HG03520 (cell line): ENCODE data around the gene ANKRD16.
A peak's percentile ranks its signal among the peaks of the same experiment; 100 is the strongest.

ENCODE experiments used
- ATAC-seq: cut with Tn5 transposase; IDR thresholded peaks from one replicate; pipeline ENCODE4 v1.9.1; 2021; ENCODE audit warnings: mild to moderate bottlenecking, moderate library complexity; ENCODE audit not compliant: unreplicated experiment

The ANKRD16 gene

DNA sequence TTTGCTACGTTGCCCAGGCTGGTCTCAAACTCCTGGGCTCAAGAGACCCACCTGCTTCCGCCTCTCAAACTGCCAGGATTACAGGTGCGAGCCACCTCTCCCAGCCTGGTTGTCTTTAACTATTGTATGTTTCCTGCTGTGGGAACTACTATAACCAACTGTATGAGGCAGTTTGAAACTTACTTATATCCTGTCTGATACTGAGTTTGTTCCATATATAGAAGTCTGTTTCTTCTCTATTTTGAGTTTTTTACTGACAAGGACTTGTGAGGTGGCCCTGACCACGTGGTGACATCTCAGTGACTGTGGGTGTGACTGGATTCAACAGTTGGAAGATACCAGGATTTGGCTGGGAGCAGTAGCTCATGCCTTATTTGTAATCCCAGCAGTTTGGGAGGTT is 14.5 kb upstream of the ANKRD16 start:
- ATAC-seq, result peak; percentile 97

GRCh38 chr10:5903563-5903962 is 13.9 kb upstream of the ANKRD16 start:
- no peak for ATAC-seq

GRCh38 chr10:5902511-5903274 is 13.0 kb upstream of the ANKRD16 start:
- no peak for ATAC-seq

GRCh38 chr10:5900247-5900646 is 10.6 kb upstream of the ANKRD16 start:
- ATAC-seq, result no peak

- ATAC-seq, result no peak
Observed at GRCh38 chr10:5898163-5898562, 8.5 kb upstream of the ANKRD16 start.

- no peak for ATAC-seq
Observed at GRCh38 chr10:5897504-5897903, 7.8 kb upstream of the ANKRD16 start.

DNA sequence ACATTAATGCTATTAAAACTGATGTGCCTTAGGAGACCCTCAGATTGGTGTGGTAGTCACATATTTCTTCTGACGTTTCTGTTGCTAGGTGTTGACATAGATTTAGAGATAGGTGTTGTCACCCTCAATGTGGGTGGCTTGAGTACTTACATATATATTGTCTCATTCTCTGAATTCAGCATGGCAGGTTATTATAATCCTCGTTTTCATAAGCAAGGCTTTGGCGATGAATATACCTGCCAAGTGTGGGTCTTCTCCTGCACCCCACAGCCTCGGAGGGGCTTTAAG is 7.3 kb upstream of the ANKRD16 start:
- ATAC-seq, result no peak

DNA sequence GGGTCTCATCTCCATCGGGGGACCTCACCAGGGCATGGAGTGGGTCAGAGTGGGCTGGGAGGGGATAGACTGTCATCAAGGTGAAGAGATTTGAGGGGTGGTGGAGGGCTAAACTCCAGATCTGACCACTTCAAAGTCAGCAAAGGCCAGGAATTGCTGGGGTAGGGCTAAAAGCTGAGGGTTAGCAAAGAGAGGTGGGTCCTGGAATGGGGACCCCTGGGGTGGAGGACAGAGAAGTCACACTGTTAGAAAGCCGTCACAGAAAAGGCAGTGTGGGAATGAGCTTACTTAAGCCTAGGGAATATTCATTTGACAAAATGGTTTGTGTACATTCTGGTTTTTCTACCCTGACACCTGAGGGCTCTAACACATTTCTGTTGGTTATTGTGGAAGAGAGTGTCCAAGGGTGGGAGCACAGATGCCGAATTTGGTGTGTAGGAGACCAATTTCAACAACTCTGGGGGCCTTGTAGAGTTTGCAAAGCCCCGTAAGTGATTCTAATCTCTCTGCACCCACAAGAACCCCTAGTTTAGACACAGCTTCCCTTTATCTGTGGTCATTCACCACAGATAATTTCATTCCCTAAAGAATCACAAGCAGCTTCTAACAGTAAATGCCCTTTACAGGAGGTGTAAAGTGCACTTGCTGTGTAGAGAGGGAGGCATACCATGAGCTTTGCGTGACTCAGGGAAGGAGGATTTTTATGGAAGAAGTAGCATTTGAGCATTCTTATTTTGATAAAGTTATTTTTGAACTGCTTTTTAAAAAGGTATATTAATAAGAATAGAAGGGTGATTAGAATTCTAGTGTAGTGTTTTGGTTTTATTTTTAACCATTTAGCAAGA is 6.7 kb upstream of the ANKRD16 start:
- ATAC-seq, result no peak

DNA sequence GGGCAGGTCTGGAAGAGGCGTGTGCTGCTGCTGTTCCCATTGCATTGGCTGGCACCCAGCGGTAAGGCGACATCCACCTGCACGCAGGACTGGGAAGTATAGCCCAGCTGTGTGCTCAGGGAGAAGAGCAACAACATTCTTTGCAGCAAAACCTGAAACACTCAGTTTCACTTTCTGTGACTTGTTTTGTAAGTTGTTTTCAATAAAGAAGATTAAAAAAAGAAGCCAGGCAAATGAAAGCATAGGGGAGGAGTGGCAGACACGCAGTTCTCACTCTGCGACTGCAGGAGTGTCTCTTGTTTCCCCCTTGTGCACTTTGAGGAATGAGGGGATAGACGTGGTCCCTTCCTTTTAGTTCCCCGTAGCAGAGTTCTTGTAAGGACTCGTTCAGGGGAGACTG is 6.1 kb upstream of the ANKRD16 start:
- ATAC-seq, result no peak

GRCh38 chr10:5895365-5895764 is 5.7 kb upstream of the ANKRD16 start:
- ATAC-seq, result no peak

DNA sequence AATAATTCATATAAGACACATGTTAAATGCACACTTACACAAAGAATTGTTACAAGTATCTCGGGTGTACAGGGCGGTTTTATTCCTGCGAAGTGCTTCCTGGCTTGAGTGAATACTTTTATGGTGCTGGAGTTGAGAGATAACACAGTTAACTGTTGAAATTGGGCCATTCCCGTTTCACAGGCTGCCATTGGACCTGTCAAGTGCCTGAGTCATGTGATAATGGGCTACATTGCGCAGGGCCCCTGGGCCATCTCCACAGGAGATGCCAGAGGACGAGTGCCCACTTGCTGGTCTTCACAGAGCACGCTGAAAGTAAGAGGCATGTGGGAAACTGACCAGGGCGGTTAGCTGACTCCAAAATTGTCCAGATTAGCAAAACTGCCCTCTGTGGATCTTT is 5.2 kb upstream of the ANKRD16 start:
- ATAC-seq, result no peak

DNA sequence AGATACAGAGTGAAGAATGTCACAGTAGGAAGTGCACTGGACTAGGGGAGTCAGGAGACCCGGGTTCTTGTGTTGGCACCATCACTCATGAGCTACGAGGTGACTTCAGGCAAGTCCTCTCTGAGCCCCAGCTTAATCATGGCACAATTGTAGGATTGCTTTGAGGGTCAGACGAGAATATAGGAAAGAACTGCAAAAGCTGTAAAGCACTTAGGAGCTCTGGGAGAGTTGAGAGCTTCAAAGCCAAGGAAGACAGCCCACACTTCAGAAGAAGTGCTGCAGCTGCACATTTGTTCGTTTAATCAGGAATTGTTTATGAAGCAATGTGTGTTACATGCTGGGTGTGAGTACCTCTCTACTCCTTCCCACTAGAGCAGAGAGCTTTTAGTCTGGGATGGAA is 4.7 kb upstream of the ANKRD16 start:
- no peak for ATAC-seq

DNA sequence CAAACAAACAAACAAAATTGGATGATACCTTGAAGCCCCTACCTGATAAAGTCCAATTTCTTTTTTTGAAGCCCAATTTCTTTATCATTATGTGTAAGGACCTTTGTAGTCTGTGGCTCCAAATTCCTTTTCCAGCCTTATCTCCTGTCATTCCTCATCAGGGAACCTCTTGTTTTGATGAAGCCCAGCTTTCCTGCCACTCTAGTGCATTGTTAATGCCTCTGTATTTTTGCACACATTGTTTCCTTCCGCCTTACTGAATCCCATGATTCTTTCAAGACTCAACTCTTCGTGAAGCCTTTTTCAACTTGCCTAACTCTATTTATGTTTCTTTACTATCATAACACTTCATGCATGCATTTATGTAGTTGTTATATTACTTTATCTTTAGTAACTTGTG is 3.6 kb upstream of the ANKRD16 start:
- ATAC-seq, result no peak

DNA sequence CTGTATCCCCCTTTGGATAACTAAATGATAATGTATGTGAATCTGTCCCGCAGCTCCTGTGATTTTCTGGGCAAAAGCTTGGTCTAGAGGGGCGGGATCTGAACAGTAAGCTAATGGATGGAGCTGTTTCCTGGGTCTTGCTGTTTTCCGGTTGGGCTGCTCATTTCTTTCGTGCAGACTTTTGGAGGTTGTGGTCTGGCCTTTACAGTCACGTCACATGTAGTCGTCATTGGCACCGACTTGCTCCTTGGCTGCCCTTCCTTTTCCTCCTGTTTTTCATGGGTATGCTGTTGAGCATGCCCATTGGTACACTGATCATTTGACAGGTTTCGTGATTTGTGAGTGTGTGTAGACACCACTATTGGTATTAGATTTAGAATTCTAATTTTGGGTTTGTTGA is 2.3 kb upstream of the ANKRD16 start:
- ATAC-seq, result no peak

DNA sequence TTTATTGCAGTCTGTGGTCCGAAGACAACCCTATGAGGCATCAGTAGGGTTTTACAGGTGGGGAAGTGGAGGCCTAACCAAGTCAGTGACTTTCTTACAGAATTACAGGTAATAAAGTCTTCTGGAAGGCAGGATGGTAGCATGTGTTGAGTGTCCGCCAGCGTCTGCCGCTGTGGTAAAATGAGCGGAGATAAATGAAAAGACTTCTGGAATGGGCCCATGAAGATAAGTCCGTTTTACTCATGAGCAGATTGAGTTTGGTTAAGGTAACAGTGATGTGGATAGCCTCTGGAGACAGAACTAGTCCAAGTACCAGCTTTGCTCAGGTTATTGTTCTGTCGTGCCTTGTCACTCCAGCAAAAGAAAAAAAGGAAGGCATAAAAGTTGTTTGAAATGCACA is 1.3 kb upstream of the ANKRD16 start:
- no peak for ATAC-seq

- no peak for ATAC-seq
Observed at GRCh38 chr10:5890452-5890915, 791 bp upstream of the ANKRD16 start.

- peak; percentile 19 for ATAC-seq
Observed at GRCh38 chr10:5888843-5889623, 660 bp downstream of the ANKRD16 start.

GRCh38 chr10:5888351-5888750 is 1.3 kb downstream of the ANKRD16 start:
- no peak for ATAC-seq

DNA sequence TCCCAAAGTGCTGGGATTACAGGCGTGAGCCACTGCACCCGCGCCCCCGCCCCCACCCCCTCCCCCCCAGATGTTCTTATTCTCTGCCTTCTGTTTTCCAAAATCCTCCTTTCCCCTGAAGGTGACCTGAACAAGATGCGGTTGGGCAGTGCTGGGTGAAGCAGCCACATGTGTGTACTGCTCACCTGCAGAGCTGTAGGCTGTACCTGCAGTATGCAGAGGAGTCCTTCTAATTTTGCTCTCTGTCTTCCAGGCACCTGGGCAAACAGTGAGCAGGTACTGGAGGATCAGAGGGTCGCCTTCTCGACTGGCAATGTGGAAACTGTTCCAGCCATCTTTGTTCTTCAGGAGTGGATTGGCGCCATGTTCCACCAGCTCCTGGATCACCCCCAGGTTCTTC is 2.1 kb downstream of the ANKRD16 start:
- ATAC-seq, result no peak

DNA sequence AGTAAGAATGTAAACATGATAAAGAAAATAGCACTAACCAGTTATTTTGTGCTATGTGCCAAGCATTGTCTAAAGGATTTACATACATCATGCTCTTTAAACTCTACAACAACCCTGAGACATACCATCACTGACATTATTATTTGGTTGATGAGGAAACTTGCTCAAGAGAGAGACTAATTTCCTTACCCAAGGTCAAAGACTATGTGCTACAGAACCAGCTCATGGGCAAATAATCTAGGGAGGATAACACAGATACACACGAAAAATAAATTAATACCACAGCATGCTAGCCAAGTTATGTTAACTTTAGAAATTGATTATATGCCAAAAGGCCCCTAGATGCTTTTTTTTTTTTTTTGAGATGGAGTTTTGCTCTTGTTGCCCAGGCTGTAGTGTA is 2.7 kb downstream of the ANKRD16 start:
- ATAC-seq, result no peak

GRCh38 chr10:5885619-5886018 is 4.1 kb downstream of the ANKRD16 start:
- no peak for ATAC-seq

GRCh38 chr10:5882961-5883360 is 6.7 kb downstream of the ANKRD16 start:
- ATAC-seq, result no peak
